Measurements from ENCODE around the gene TMEM95. TPM values are rescaled to one million over a fixed set of nuclear protein-coding genes. Genes with fewer than 3 reads are reported as not detected.
"Not testable (repeated sequence)": the region's sequence is repeated elsewhere in the genome, so short reads cannot be mapped to it uniquely, and the experiment has no call there.

TMEM95 gene
- total RNA-seq, 1 donor from 2014 or later, result 0.17 TPM

DNA sequence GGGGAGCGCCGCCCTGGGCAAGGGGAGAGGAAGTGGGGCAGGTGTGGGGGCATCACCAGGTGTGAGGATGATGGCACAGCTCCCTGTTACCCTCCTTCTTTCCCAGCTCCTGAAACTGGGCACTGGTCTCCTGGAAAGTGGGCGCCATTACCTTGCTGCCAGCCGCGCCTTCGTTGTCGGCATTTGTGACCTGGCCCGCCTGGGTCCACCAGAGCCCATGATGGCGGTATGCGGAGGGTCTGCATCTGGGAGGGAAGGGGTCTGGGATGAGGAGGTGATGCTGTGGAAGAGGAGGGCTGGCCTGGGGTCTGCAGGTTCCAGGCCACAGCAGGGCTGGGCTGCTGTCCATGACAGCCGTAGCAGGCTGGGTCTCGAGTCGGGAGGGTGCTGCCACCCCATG is 13.1 kb upstream of the TMEM95 start:
- intact Hi-C loops (cut with micrococcal nuclease), result no loop called here

DNA sequence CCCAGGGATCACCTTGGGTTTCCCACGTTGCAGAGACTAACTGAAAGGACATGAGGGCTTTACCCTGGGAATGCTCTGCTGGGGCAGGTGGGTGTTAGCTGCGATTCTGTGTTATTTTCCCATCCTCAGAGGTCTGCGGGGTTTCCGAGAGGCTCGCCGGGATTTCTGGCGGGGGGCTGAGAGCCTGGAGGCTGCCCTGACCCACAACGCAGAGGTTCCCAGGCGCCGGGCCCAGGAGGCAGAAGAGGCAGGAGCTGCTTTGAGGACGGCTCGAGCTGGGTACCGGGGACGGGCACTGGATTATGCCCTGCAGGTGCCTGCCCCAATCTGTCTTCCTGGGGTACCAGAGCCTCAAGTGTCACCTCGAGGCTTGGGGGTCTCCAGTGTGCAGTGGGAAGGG is 11.7 kb upstream of the TMEM95 start:
- intact Hi-C loops (cut with micrococcal nuclease), result no loop called here

DNA sequence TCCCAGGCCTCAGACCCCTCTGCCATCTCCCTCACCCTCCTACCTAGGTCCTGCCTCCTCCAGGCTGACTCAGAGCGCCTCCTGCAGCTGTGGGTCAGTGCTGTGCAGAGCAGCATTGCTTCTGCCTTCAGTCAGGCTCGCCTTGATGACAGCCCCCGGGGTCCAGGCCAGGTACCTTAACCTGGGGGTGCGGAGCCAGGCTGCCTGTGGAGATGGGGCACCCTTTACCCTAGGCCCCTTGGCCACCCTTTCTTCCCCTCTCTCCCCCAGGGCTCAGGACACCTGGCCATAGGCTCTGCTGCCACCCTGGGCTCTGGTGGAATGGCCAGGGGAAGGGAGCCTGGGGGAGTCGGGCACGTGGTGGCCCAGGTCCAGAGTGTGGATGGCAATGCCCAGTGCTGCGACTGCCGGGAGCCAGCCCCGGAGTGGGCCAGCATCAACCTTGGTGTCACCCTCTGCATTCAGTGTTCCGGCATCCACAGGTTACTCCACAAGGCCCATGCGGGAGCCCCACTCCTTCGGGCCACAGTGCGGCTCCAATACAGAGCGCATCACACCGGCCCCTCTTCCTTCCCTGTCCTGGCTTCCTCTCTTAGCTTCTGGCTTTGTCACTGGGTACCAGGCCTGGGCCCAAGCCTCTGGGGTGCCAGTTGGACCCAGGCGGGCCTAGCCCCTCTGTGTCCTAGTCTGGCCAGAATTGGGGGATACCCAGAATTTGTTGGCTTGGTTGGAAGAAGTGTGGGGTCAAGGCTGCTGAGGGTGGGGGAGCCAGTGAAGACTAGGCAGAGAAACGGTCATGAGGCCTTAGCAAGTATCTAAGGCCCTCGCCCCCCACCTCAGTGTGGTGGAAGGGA is 8.0 kb upstream of the TMEM95 start:
- intact Hi-C loops (cut with micrococcal nuclease), result loop anchor here (1.0 kb wide), 1 partner anchor 67 kb away; no protein-coding TSS in a partner anchor

DNA sequence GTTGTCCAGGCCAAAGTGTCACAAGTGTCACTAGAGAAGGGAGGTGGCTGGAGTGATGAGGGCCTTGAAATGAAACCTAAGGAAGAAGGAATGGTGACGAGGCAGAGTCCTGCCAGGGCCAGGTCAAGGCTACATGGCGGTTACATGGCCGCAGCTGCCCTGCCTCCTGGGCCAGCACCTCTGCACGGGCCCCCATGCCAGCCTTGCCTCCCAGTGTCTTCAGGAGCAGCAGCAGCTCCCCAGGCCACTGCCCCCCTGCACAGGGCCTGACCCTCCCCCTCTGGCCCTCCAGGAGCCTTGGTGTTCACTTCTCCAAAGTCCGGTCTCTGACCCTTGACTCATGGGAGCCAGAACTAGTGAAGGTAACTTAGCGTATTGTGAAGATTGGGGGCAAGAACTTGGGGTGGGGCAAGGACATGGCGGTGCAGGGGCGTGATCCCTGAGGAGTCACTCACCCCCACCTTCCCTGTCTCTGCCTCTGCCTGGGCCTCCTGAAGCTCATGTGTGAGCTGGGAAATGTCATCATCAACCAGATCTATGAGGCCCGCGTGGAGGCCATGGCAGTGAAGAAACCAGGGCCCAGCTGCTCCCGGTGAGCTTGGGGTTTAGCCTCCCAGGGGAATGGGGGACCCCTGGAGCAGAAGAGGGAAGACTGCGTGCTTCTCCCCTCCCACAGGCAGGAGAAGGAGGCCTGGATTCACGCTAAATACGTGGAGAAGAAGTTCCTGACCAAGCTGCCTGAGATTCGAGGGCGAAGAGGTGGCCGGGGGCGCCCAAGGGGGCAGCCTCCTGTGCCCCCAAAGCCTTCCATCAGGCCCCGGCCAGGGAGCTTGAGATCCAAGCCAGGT is 7.1 kb upstream of the TMEM95 start:
- intact Hi-C loops (cut with micrococcal nuclease), result no loop called here

DNA sequence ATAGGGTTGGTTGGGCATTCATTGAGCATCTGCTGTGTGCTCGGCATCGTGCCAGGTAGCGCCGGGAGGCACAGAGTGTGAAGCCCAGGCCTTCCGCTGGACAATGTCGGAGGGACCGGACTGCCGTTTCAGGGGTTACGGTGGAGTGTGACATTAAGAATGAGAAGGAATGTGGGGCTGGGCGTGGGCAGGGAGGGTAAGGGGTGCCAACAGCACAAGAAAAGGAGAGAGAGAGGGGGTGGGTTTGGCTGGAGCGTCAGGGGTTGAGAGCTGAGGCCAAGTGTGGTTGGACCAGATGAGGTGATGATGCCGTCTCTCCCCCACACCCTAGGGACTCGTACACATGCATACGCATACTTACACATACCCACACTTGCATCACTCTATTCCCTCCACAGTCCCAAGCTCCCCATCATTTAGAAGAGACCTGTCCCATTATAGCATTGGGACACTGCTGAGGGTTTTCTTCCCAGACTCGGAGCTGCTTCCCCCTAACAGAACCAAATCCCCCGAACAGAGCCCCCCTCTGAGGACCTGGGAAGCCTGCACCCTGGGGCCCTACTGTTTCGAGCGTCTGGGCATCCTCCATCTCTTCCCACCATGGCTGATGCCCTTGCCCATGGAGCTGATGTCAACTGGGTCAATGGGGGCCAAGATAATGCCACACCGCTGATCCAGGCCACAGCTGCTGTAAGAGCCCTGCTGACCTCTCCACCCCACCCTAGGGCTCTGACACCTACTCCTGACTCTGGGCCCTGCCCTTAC is 6.3 kb upstream of the TMEM95 start:
- intact Hi-C loops (cut with micrococcal nuclease), result no loop called here

DNA sequence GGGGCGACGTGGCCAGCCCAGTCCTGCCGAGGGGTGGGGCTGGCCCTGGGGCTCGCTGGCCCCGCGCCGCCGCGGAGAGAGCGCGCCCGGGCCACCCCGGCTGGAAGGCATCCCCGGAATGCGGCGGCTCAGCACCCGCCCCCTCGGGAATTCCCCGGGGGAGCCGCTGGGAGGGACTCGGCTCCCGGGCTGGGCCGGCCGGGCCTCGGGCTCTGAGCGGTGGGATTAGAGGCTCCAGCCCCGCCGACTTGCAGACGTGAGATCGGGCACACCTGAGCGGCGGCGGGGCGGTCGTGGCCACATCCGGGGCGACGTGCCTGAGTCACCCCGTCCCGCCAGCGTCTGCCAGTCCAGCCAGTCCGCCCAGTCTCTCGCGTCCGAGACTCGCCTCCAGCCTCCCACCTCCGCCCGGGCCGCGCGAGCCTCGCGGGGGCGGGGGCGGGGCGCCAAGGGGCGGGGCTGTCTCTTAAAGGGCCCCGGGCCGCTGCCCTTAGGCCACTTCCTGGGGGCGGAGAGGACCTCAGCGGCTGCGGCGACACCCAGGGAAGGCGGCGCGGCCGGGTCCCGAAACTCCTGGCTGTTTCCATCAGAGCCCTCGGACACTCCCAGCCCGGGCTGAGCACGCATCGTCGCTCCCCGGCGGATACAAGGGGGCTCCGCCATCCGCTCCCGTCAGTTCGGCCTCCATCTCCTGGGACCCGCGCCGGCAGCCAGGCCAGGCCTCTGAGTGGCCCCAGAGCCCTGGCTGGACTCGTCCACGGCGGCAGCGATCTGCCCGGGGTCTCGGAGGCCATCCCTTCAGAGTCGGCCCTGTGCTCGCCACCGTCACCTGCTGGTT is 3.1 kb upstream of the TMEM95 start, which contains the start of gene KCTD11:
KCTD11 (plus strand) TSS at position 498 of the 838 bp plus-strand sequence.
- intact Hi-C loops (cut with micrococcal nuclease), result loop anchor here (1.0 to 2.0 kb wide), 7 partner anchors 16 to 306 kb away; partner anchors contain the start of genes ACAP1, EIF5A, POLR2A and TMEM102

DNA sequence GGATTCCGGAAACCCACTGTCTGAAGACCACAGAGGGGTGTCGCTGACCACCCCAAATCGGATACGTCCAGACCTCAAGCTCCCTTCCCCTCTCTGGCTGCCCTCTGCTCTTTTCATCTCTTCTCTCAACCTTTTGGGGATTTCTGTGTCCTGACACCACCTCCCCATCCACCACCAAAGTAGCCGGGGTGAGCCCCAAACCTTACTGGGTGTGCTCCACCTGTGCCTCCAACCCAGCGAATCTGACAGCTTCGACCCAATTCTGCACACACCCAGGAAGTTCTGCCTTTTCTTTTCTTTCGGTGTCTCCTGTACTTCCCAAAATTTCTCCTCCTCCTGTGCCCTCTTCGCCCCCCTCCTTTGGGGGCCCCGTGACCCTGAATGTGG is 2.5 kb upstream of the TMEM95 start:
- intact Hi-C loops (cut with micrococcal nuclease), result loop anchor here (1.0 kb wide), 2 partner anchors 83 to 132 kb away; partner anchors contain the start of genes POLR2A and TMEM102

DNA sequence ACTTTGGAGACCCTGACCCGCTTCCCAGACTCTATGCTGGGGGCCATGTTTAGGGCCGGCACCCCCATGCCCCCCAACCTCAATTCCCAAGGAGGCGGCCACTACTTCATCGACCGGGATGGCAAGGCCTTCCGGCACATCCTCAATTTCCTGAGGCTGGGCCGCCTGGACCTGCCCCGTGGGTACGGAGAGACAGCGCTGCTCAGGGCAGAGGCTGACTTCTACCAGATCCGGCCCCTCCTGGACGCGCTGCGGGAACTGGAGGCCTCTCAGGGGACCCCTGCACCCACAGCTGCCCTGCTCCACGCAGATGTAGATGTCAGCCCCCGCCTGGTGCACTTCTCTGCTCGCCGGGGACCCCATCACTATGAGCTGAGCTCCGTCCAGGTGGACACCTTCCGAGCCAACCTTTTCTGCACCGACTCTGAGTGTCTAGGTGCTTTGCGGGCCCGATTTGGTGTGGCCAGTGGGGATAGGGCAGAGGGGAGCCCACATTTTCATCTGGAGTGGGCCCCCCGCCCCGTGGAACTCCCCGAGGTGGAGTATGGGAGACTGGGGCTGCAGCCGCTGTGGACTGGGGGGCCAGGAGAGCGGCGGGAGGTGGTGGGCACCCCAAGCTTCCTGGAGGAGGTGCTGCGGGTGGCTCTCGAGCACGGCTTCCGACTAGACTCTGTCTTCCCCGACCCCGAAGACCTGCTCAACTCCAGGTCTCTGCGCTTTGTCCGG is 1.9 kb upstream of the TMEM95 start:
- intact Hi-C loops (cut with micrococcal nuclease), result loop anchor here (1.0 kb wide), 2 partner anchors 82 to 131 kb away; partner anchors contain the start of genes POLR2A and TMEM102

DNA sequence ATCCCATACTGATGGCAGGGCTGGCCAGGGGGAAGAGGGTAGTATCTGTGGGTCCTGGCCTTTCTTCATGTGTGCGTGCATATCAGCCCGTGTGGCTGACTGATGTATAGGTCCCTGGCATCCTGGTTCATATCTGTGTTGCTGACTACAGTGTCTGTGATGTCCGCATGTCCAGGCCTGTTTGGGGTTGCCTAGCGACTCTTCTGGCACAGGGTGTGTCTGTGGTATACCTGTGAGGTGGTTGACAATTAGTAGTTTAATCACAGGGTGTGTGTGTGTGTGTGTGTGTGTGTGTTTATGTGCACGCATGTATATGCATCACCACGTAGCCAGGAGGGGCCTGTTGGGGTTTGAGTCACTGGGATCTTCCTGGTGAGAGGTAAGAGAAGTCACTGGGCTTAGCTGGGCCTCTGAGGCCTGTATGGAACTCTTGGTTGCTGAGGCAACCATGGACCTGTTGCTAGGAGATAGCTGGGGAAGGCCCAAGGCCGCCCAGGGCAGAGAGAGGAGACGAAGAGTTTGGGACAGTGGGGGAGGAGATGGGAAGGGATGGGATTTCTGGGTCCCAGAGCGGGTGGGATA is 603 bp upstream of the TMEM95 start:
- intact Hi-C loops (cut with micrococcal nuclease), result no loop called here

DNA sequence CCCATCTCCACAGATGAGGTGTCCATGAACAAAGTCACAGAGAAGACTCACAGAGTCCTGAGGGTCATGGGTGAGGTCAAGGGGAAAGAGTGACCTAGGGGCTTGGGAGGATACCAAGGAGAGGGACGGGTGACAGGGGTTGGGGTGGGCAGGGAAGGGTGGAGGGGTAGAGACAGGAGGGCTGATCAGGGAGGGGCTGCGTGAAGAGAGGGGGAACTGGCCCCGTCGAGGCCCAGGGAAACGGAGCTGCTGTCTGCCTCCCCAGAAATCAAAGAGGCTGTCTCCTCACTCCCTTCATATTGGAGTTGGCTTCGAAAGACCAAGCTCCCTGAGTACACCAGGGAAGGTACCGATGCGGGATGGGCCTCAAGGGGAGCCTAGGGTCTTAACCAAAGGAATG is 617 bp downstream of the TMEM95 start:
- intact Hi-C loops (cut with micrococcal nuclease), result no loop called here

DNA sequence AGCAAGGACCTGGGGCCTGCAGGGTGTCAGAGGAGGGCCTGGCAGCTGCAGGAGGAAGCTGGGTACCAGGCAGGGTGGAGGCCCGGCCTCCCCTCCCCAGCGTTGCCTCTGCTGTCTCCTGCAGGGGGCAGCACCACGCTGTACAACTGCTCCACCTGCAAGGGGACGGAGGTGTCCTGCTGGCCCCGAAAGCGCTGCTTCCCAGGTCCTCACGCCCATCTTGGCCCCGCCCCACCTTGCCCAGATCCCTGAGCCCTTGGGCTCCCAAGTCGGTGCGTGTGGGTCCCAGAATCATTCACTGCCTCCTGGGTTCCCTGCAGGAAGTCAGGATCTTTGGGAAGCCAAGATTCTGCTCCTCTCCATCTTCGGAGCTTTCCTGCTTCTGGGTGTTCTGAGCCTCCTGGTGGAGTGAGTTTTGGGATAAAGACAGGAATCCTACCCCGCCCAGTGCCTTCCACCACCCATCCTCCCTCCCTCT is 1.2 kb downstream of the TMEM95 start:
- intact Hi-C loops (cut with micrococcal nuclease), result loop anchor here (1.0 to 2.0 kb wide), 4 partner anchors 39 to 205 kb away; partner anchors contain the start of genes PLSCR3, SENP3 and TMEM102

DNA sequence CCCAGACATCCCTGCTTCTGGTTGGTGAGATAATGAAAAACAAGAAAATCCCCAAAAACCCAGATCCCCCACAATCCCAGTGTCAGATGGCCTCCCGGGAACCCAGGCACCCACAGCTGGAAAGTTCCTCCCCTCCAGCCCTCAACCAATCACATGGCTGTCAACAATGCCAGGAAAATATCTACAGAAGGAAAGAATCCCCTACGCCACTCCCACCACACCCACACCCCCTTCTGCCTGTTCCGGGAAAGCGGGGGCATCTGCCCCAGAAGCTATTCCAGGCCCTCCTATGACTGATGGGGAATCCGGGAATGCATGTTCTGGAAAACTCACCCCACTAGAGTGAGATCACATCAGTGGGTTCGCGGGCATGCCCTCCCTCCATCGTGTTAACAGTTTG is 1.8 kb downstream of the TMEM95 start:
- intact Hi-C loops (cut with micrococcal nuclease), result loop anchor here (1.0 to 2.0 kb wide), 4 partner anchors 38 to 205 kb away; partner anchors contain the start of genes PLSCR3, SENP3 and TMEM102

DNA sequence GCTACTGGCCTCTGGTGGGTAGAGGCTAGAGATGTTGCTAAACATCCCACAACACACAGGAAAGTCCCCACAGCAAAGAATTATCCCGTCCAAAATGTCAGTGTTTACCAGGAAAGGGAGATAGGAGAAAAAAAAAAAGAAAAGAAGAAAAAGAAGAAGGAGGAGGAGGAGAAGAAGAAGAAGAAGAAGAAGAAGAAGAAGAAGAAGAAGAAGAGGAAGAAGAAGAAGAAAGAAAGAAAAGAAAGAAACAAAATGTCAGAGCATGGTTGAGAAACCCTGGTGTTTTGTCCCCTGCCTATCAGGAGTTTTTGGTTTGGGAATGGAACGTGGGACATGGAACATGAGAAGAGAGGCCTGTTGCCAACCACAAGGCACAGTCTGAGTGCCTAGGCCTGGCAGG is 2.4 kb downstream of the TMEM95 start:
- intact Hi-C loops (cut with micrococcal nuclease), result loop anchor here (2.0 kb wide), 2 partner anchors 37 to 145 kb away; partner anchors contain the start of gene PLSCR3

DNA sequence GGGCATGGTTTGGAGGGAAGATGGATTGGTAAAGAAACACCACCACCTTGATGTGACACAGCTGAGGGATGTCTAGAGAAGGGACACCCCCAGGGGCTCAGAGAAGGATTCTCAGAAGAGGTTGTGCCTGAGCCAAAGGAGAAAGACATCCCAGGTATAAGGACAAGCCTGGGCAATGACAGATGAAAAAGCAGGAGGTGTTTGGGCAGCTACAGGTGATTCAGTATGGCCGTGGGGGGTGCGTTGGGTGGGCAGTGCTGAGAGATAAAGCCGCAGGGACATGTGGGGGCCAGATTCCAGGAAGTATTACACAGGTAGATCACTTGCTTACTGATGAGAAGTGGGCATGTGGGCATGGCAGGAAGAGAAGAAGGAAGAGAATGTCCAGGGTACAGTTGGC is 7.0 kb downstream of the TMEM95 start:
- intact Hi-C loops (cut with micrococcal nuclease), result no loop called here

DNA sequence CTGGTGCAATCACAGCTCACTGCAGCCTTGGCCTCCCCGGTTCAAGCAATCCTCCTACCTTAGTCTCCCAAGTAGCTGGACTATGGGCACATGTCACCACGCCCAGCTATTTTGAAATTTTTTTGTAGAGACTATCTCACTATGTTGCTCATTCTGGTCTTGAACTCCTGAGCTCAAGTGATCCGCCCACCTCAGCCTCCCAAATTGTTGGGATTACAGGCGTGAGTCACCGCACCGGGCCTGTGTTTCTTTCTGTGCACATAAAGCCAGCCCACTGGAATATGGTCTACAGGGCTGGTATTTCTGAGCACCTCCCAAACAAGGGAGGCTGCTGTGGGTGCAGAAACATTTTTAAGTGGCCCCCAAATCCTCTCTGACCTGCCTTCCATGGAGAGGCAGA is 8.4 kb downstream of the TMEM95 start:
- intact Hi-C loops (cut with micrococcal nuclease), result no loop called here

DNA sequence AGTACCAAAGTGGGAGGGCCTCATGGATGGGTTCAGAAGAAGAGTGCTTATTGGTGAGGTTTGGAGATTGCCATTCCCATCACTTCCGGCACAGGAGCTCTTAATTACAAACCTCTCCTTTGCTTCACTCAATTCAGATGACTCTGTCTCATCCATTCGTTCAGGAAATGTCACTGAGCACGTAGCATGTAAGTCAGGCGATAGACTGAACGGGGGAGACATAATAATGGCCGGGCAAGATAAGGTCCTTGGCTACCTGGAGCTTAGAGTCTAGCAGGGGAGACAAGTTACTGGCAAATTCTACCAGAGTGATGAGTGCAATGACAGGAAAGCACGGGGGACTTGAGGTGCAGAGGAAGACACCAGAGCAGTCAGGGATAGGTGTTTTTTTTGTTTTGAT is 11.0 kb downstream of the TMEM95 start:
- intact Hi-C loops (cut with micrococcal nuclease), result not testable (repeated sequence)

DNA sequence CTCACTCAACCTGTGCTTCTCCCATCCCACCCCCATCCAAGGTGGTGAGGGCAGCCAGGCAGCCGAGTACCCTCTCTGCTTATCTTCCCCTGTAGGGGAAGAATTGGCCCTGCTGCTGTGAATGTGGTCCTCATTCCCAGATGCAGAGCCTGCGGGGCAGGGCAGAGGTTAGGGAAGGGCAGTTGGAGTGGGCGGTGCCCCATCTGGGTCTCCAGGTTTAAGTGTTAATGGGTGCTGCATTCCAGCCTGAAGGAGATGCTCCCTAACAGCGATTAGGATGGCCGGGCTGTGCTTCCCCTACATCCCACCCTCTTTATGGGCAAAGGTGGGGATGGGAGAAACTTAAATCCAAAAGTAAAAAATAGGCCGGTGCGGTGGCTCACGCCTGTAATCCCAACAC is 12.1 kb downstream of the TMEM95 start:
- intact Hi-C loops (cut with micrococcal nuclease), result no loop called here

DNA sequence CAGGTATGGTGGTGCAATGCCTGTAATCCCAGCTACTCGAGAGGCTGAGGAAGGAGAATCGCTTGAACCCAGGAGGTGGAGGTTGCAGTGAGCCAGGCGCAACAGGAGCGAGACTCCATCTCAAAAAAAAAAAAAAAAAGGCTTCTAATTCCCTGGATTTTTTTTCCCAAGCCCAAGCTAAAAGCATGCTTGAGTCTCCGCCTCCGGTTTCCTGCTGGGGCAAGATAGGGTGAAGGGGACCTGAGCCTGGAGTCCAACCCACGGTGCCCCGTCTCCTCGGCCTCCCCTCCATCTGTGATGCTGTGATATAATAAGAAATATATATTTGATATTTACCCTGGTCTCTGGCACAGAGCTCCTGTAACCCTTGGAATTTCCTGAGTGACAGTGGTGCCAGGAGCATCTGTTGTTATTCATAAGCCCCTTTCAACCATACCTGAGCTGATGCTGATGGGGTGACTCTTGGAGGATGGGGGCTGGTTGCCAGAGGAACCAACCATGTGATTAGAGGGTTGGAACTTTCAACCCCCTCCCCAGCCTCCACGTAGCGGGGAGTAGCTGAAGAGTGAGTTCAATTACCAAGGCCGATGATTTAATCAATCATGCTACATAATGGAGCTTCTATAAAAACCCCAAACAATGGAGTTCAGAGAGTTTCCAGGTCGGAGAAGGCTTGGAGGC is 13.1 kb downstream of the TMEM95 start:
- intact Hi-C loops (cut with micrococcal nuclease), result no loop called here
